Prostate gland (tissue), 2 donors: Measurements from ENCODE around the gene B9D1.

Experiments used
- CTCF ChIP-seq, 4 experiments: fragments of 200-600 bp in 2 of 4; fragments of 450-650 bp in 2 of 4; sonication (generic) in 2 of 4; IDR thresholded peaks; 1 replicate in 3 of 4; 2 replicates in 1 of 4; pipeline ENCODE4 v1.5.1; 2016 to 2019; ENCODE audit warnings: antibody characterized with exemption in 4 of 4, mild to moderate bottlenecking in 2 of 4, moderate library complexity in 2 of 4
- POLR2A ChIP-seq: fragments of 450-650 bp; IDR thresholded peaks from one replicate; pipeline ENCODE4 v1.6.1; 2016; ENCODE audit warnings: antibody characterized with exemption, mild to moderate bottlenecking

- TF ChIP-seq POLR2A (no peak), CTCF (IDR thresholded peaks at IDR 0.05) (no peak)
Observed at GRCh38 chr17:19311421-19312215, 50.9 kb downstream of the B9D1 start.
